ENCODE data around the gene KRTAP4-5. TPM values are rescaled to one million over a fixed set of nuclear protein-coding genes. Genes with fewer than 3 reads are reported as not detected.
"Not testable (repeated sequence)": the region's sequence is repeated elsewhere in the genome, so short reads cannot be mapped to it uniquely, and the experiment has no call there.

KRTAP4-5 gene
- not detected in 2 replicates for total RNA-seq

DNA sequence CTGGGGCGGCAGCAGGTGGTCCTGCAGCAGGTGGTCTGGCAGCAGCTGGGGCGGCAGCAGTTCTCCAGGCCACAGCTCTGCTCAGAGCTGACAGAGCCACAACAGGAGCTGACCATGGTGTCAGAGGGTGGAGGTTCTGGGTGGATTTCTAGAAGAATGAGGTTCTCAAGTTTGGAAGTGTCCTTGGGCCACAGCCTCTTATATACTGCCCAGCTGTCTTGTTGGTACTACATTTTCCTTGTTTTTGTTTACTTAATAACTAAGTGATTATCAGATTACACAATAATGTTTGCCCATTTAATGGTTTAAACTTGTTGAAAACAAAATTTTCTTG, at the start of gene KRTAP4-5:
Gene KRTAP4-5, minus strand, starts transcription at position 174 of the 334 bp plus-strand sequence. Its CDS starts 58 bp downstream, at position 116.
- intact Hi-C loops (cut with micrococcal nuclease) = no loop called here

DNA sequence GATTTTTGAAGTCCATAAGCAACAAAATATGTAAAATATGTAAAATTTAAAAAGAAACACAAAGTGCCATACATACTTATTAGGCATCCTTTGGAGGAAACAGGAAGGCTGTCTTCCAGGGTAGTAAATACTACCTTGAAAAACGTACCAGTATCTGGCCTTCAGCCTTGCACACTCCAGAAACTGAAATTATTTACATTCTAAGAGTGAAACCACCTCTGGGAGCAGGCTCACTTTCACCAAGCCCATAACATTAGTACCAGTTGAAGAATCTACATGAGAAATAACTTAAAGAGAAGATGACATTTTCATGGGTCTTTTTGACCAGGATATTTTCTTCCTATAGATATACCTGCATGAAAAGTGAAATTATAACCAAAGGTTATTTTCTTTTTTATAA, 46.4 kb upstream of the KRTAP4-5 start:
- intact Hi-C loops (cut with micrococcal nuclease) = no loop called here

DNA sequence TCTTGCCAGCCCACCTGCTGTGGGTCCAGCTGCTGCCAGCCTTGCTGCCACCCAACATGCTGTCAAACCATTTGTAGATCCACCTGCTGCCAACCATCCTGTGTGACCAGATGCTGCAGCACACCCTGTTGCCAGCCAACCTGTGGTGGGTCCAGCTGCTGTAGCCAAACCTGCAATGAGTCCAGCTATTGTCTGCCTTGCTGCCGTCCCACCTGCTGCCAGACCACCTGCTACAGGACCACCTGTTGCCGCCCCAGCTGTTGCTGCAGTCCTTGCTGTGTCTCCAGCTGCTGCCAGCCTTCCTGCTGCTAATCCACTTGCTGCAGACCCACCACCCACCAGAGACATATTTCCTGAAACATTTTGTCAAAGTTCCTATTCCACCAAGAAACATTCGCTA, 40.7 kb upstream of the KRTAP4-5 start:
- intact Hi-C loops (cut with micrococcal nuclease) = no loop called here

GRCh38 chr17:41189837-41190318, 40.3 kb upstream of the KRTAP4-5 start, which contains the start of gene KRTAP9-1:
KRTAP9-1 (plus strand) TSS chr17:41189887; CDS start chr17:41189887, 0 bp downstream.
- intact Hi-C loops (cut with micrococcal nuclease) = not testable (repeated sequence)

GRCh38 chr17:41186872-41187271, 37.2 kb upstream of the KRTAP4-5 start:
- intact Hi-C loops (cut with micrococcal nuclease) = no loop called here

GRCh38 chr17:41185001-41185400, 35.4 kb upstream of the KRTAP4-5 start:
- intact Hi-C loops (cut with micrococcal nuclease) = no loop called here

- intact Hi-C loops (cut with micrococcal nuclease) = no loop called here
Measured at GRCh38 chr17:41184480-41184961, 34.9 kb upstream of the KRTAP4-5 start, which contains the start of gene KRTAP4-1. KRTAP4-1 (minus strand) TSS chr17:41184911; CDS start chr17:41184854, 57 bp downstream.

DNA sequence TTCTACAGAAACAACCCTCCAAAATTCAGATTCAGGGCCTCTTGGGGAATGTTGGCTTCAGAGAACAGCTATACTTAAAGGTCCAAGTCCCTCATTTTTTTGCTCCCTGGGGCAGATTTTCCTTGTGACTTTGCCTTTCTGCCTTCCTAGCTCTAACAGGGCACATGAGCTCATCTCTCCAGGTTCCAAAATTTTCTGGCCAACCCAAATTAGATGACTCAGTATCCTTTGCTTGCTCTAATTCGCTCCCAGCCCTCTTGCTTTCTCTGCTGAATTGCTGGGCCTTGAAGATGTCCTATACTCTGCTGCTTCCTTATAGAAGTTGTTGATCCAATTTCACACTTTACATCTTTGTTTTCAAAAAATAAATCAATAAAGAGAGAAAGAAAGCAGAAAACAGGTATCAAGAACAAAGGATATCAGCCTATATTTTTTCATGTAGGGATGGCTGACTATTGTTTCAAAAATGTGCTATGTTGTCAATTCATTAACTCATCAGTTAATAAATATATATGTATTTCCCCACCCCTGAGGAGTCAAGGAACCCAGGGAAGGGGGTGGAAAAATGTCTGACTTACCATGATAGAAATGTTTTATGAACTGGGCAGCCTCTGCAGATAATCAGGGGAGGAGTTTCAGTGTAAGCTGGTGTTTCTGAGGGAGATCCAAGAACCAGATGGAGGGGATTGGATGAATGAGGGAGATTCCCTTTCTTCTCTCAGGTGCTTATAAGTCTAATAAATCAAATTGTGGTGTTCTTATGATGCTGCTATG, 29.4 kb upstream of the KRTAP4-5 start:
- intact Hi-C loops (cut with micrococcal nuclease) = no loop called here

- intact Hi-C loops (cut with micrococcal nuclease) = no loop called here
Measured at GRCh38 chr17:41178341-41178740, 28.7 kb upstream of the KRTAP4-5 start.

DNA sequence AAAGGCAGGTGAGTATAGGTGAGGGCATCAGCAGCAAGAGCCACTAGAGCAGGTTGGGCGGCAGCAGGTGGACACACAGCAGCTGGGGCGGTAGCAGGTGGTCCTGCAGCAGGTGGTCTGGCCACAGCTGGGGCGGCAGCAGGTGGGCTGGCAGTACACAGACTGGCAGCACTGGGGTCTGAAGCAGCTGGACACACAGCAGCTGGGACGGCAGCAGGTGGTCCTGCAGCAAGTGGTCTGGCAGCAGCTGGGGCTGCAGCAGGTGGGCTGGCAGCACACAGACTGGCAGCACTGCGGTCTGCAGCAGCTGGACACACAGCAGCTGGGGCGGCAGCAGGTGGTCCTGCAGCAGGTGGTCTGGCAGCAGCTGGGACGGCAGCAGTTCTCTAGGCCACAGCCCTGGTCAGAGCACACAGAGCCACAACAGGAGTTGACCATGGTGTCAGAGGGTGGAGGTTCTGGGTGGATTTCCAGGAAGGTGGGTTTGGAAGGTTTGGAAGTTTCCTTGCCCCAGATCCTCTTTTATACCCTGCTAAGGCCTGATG, 28.2 kb upstream of the KRTAP4-5 start, which contains the start of gene KRTAP4-2:
Gene KRTAP4-2, minus strand, starts transcription at position 495 of the 545 bp plus-strand sequence. Its CDS starts 57 bp downstream, at position 438.
- intact Hi-C loops (cut with micrococcal nuclease) = no loop called here

DNA sequence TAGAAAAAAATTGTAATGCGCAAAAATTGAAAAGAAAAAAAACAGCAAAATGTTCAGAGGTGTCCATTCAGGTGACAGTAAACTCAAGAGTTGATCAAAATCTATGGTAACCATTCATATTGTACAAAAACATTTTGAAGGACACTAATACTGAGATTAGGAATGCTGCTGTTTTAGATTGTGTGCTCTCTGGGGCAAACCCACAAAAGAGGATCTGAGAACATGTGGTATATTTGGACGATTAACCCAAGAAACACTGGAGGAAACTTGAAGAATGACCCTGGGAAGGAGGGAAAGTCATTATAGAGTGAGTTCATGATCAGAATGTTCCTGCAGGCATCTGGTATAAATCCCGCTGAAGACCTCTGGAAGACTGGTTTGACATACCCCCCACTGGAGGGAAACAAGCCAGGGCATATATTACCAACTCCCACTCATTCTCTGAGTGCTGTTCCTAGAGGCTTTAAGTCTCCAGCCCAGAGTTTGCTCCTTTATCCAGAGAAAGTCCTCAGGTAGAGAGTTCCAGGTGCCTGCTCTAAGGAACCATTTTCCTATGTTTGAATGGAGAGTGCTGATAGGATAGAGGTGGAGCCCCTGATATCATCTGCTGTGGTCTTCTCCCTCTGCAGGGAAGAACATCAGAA, 27.2 kb upstream of the KRTAP4-5 start:
- intact Hi-C loops (cut with micrococcal nuclease) = no loop called here

GRCh38 chr17:41171886-41172285, 22.3 kb upstream of the KRTAP4-5 start:
- intact Hi-C loops (cut with micrococcal nuclease) = no loop called here

- intact Hi-C loops (cut with micrococcal nuclease) = no loop called here
Measured at GRCh38 chr17:41168121-41168520, 18.5 kb upstream of the KRTAP4-5 start, which contains the start of gene KRTAP4-3. KRTAP4-3 (minus strand) TSS chr17:41168221; CDS start chr17:41168172, 49 bp downstream.

DNA sequence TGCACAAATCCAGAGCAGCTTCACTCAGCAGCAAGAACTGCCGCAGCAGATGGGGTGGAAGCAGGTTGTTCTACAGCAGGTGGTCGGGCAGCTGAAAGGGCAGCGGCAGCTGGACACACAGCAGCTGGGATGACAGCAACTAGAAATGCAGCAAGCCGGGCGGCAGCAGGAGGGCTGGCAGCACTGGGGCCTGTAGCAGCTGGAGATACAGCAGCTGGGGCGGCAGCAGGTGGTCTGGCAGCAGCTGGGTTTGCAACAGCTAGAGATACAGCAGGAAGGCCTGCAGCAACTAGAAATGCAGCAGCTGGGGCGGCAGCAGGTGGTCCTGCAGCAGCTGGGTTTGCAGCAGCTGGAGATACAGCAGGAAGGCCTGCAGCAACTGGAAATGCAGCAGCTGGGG, 17.9 kb upstream of the KRTAP4-5 start:
- intact Hi-C loops (cut with micrococcal nuclease) = no loop called here

DNA sequence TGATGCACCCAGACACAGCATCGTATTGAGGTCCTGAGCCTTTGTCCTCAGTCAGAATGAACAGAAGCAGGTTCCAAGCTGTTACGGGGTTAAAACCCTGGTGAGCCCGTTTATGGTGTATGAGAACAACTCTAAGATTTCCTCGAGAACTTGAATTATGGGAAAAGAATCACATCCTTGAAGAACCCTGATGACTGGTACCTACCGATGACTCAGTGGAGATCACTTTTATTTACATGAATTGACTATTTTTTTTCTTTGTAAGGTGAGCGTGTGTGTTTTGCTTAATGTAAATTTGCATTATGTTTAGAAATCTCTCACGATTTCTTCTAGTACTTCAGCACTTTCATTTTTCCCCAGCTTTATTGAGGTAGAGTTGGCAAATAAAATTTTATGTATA, 14.2 kb upstream of the KRTAP4-5 start:
- intact Hi-C loops (cut with micrococcal nuclease) = no loop called here

DNA sequence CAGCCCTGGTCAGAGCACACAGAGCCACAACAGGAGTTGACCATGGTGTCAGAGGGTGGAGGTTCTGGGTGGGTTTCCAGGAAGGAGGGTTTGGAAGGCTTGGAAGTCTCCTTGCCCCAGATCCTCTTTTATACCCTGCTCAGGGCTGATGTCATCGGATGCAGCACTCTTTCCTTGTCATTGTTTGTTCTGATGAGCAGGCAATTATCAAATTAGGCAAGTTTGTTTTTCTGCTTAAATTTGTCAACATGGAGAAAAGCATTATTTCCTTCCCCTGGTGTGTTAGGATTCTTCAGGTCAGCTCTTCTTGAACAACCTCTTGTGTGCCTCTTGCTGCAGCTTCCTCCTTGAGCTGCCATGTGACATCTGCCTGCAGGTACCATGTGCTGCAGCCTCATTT, 11.0 kb upstream of the KRTAP4-5 start, which contains the start of gene KRTAP4-4:
Gene KRTAP4-4, minus strand, starts transcription at position 101 of the 400 bp plus-strand sequence. Its CDS starts 57 bp downstream, at position 44.
- intact Hi-C loops (cut with micrococcal nuclease) = no loop called here

DNA sequence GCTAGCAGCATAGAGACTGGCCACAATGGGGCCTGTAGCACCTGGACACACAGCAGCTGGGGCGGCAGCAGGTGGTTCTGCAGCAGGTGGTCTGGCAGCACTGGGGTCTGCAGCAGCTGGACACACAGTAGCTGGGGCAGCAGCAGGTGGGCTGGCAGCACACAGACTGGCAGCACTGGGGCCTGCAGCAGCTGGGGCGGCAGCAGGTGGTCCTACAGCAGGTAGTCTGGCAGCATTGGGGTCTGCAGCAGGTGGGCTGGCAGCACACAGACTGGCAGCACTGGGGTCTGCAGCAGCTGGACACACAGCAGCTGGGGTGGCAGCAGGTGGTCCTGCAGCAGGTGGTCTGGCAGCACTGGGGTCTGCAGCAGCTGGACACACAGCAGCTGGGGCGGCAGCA, 10.6 kb upstream of the KRTAP4-5 start:
- intact Hi-C loops (cut with micrococcal nuclease) = not testable (repeated sequence)

- intact Hi-C loops (cut with micrococcal nuclease) = no loop called here
Measured at GRCh38 chr17:41153856-41154255, 4.2 kb upstream of the KRTAP4-5 start.

GRCh38 chr17:41151525-41151924, 1.9 kb upstream of the KRTAP4-5 start:
- intact Hi-C loops (cut with micrococcal nuclease) = no loop called here

DNA sequence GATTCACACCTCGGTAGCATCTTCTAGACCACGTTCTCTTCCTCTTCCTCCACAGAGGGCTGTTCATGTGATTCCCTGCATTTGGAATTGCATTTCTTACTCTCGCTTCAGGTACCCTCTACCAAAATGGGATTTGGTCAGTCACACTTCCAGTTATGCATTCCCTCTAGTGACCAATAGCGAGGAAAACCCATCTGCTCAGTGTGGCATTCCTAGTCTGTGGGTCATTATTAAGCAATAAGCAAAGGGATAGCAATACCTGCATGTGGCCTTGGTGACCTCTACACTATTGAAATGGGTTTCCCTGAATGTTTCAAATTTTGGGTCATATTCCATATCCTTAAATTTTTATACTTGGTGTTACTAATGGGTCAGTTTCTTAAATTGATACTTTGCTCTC, 401 bp upstream of the KRTAP4-5 start:
- intact Hi-C loops (cut with micrococcal nuclease) = no loop called here

GRCh38 chr17:41148971-41149651, 514 bp downstream of the KRTAP4-5 start:
- intact Hi-C loops (cut with micrococcal nuclease) = not testable (repeated sequence)
